Left ventricle myocardium inferior (tissue), 1 donor: ENCODE measurements around the gene TUBB8B. TPM values are rescaled to one million over a fixed set of nuclear protein-coding genes. Genes with fewer than 3 reads are reported as not detected.
A peak's percentile ranks its signal among the peaks of the same experiment; 100 is the strongest.
"Not testable (repeated sequence)": the region's sequence is repeated elsewhere in the genome, so short reads cannot be mapped to it uniquely, and the experiment has no call there.

Experiments used
- DNase-seq: peaks from one replicate; pipeline ENCODE4 v3.0.0-alpha.2; 2020
- H3K27ac ChIP-seq: fragments of 200-600 bp; replicated peaks from 2 replicates; pipeline ENCODE4 v1.8.0; 2021
- H3K27me3 ChIP-seq: fragments of 200-600 bp; 2 replicates; pipeline ENCODE4 v1.8.0; 2021; ENCODE audit warnings: low read depth
- H3K36me3 ChIP-seq: fragments of 200-600 bp; 2 replicates; pipeline ENCODE4 v1.8.0; 2021
- H3K4me1 ChIP-seq: fragments of 200-600 bp; 2 replicates; pipeline ENCODE4 v1.8.0; 2021
- H3K4me3 ChIP-seq: fragments of 200-600 bp; 2 replicates; pipeline ENCODE4 v1.8.0; 2021; ENCODE audit warnings: mild to moderate bottlenecking, moderate library complexity
- H3K9me3 ChIP-seq: fragments of 200-600 bp; replicated peaks from 2 replicates; pipeline ENCODE4 v1.8.0; 2021
- intact Hi-C: fragments of 100-400 bp; cut with micrococcal nuclease; formaldehyde crosslinking; loops from one replicate; pipeline ENCODE4 v1.11.0; 2022
- long read RNA-seq: library from polyadenylated mRNA; unstranded; transcript quantifications from one replicate; pipeline ENCODE4 v2.0.0, GENCODE V29; 2021
- total RNA-seq: library from RNA; stranded (reverse); fragmentation: NEBNext Ultra II Directional; extraction: Animal tissue kit (Norgen Biotek cat#: 25700); gene quantifications from one replicate; pipeline ENCODE4 v1.2.1, GENCODE V29; 2021
- TF ChIP-seq, protein P1 (sequence below): fragments of 200-600 bp; IDR thresholded peaks from 2 replicates; pipeline ENCODE4 v1.8.0; 2021; ENCODE audit warnings: antibody characterized with exemption, mild to moderate bottlenecking, borderline replicate concordance
- donor health status: DM: no; HTN: yes; CAD: no; lungs with severe emphysema.

TUBB8B gene
- total RNA-seq, result not detected
- long read RNA-seq, result 0 reads

DNA sequence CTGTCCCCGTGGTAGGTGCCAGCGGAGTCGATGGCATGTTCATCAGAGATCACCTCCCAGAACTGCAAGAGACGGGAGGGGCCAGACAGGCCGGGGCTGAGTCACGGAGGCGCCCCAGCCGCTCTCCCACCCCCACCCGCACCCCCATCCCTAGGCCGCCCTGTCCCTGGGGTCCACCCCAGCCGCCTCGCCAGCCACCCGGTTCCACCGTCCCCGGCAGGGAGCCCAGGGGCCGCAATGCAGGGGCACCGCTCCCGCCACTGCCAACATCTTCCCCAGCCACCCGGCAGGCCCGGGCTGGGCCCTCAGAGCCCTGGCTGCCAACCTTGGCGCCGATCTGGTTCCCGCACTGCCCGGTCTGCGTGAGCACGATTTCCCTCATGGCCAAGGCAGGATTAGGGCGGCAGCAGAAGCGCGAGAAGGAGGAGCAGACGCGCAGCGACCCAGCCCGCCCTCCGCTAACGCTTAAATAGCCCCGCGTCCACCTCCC is at the start of gene TUBB8B:
TSS of gene TUBB8B (minus strand) at position 440 of the 490 bp plus-strand sequence. CDS start at position 382, 58 bp downstream.
- H3K9me3 ChIP-seq, intact Hi-C loops, H3K27me3 ChIP-seq, H3K36me3 ChIP-seq, DNase-seq, H3K4me3 ChIP-seq, H3K4me1 ChIP-seq, H3K27ac ChIP-seq: not testable (repeated sequence)

DNA sequence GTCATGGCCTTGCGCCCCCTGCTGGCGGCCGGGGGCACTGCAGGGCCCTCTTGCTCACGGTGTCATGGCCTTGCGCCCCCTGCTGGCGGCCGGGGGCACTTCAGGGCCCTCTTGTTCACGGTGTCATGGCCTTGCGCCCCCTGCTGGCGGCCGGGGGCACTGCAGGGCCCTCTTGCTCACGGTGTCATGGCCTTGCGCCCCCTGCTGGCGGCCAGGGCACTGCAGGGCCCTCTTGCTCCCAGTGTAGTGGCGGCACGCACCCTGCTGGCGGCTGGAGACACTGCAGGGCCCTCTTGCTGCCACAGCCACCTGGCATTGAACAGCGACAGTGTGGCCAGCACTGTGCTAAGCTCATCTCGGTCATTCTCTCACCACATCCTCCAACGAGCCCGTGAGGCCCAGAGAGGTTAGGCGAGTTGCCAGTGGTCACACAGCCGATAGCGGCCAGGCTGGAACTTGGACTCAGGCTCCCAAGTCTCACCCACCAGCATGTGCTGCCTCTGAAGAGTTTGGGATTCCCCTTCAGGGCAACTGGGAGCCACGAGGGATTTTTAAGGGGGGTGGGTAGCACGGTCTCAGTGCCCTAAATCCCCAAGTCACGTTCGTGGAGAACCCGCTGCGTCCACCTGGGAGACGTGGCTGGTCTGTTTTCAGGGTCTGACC is 48.0 kb upstream of the TUBB8B start:
- H3K4me3 ChIP-seq, DNase-seq, H3K9me3 ChIP-seq, H3K4me1 ChIP-seq, H3K36me3 ChIP-seq, intact Hi-C loops, H3K27ac ChIP-seq: not testable (repeated sequence)
- peaks cover 16% of the 10 kb centered on the region for H3K27me3 ChIP-seq
- TF ChIP-seq, protein P1, sequence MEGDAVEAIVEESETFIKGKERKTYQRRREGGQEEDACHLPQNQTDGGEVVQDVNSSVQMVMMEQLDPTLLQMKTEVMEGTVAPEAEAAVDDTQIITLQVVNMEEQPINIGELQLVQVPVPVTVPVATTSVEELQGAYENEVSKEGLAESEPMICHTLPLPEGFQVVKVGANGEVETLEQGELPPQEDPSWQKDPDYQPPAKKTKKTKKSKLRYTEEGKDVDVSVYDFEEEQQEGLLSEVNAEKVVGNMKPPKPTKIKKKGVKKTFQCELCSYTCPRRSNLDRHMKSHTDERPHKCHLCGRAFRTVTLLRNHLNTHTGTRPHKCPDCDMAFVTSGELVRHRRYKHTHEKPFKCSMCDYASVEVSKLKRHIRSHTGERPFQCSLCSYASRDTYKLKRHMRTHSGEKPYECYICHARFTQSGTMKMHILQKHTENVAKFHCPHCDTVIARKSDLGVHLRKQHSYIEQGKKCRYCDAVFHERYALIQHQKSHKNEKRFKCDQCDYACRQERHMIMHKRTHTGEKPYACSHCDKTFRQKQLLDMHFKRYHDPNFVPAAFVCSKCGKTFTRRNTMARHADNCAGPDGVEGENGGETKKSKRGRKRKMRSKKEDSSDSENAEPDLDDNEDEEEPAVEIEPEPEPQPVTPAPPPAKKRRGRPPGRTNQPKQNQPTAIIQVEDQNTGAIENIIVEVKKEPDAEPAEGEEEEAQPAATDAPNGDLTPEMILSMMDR, result peak; percentile 12

DNA sequence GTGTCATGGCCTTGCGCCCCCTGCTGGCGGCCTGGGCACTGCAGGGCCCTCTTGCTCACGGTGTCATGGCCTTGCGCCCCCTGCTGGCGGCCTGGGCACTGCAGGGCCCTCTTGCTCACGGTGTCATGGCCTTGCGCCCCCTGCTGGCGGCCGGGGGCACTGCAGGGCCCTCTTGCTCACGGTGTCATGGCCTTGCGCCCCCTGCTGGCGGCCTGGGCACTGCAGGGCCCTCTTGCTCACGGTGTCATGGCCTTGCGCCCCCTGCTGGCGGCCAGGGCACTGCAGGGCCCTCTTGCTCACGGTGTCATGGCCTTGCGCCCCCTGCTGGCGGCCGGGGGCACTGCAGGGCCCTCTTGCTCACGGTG is 47.3 kb upstream of the TUBB8B start:
- H3K4me3 ChIP-seq, H3K9me3 ChIP-seq, H3K36me3 ChIP-seq, intact Hi-C loops, H3K4me1 ChIP-seq, H3K27ac ChIP-seq, DNase-seq: not testable (repeated sequence)
- peaks cover 13% of the 10 kb centered on the region for H3K27me3 ChIP-seq

DNA sequence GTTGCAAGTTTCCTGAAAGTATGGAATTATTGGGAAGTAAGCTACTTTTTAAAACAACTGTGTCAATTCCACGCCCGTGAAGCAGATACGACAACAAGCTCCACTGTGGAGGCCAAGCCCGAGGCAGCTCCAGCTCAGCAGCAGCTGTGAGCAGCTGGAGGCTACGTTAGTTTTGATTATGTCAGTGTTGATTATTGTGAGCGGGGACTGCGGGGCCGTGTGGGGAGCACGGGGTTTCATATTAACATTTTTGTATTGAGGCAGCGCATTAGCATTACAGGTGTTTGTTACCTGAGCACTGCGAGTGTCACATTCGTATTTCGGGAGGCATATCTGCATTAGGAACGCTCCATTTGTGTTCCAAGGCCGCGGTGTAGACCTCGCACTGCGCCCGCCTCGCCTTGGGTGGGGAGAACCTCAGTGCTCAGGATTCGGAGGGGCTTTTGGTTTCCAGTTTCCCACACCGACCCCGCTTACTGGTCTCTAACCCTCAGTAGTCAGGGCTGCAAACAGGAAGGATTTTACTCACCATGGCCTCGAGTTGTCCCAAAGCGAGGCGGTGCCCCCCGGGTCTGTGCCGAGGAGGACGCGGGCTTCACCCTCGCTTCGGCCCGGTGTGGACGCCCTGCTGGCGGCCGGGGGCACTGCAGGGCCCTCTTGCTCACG is 46.8 kb upstream of the TUBB8B start:
- H3K4me1 ChIP-seq, intact Hi-C loops, H3K27ac ChIP-seq, H3K27me3 ChIP-seq, H3K4me3 ChIP-seq, H3K9me3 ChIP-seq, H3K36me3 ChIP-seq, DNase-seq: not testable (repeated sequence)

DNA sequence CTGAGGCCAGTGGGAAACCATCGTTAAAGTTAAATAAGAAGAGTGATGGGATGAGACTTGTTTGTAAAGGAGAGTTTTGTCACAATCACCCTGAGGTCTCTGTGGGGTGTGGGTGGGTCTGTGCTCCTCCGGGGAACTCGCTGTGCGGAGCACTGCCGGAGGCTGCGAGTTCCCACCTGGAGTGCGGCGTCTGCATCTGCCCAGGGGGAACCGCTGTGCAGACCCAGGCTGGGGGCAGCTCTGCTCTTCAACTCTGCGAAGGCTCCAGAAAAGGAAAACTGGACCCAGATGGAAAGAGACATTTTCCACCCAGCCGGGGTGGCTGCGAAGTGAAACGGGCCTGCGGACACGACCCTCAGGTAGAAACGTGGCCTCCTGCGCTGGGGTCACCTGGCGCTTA is 46.2 kb upstream of the TUBB8B start:
- H3K9me3 ChIP-seq, intact Hi-C loops, H3K27me3 ChIP-seq, DNase-seq, H3K4me1 ChIP-seq, H3K36me3 ChIP-seq, H3K4me3 ChIP-seq, H3K27ac ChIP-seq: not testable (repeated sequence)

DNA sequence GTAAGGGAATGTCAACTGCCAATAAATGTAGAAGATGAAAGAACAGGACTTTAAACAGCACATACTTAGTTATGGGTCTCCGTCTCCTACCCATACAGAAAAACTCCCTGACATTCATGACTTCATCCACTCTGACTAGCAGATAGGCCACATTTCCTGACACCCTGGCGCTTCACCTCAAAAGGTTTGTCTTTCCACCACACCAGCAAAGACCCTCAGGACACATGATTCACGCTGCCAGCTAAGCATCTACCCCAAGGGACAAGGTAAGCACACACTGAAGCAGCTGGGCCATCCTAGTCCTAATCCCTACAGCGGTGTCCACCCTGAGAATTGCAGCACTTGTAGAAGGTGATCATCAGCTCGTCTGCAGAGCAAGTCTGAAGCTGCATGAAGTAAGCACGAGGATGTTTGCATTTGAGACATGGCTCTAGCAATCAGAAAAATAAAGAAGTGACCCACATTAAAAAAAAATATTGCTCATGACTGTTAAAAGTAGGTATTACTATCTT is 44.5 kb upstream of the TUBB8B start:
- H3K27ac ChIP-seq, H3K4me1 ChIP-seq, H3K36me3 ChIP-seq, H3K9me3 ChIP-seq, H3K4me3 ChIP-seq, DNase-seq, intact Hi-C loops, H3K27me3 ChIP-seq: not testable (repeated sequence)

DNA sequence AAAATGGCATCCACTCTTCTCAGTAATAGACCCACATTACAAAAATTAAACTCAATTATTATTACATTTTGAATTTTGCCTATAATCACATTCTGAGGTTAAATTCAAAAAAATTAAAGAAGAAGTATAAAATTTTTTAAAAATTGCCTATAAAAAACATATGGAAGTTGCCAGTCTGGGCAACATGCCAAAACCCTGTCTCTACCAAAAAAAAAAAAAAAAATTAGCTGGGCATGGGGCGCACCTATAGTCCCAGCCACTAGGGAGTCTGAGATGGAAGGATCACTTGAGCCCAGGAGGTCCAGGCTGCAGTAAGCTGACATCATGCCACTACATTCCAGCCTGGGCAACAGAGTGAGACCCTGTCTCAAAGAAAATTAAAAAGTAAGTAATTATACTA is 42.1 kb upstream of the TUBB8B start:
- intact Hi-C loops, H3K4me1 ChIP-seq, DNase-seq: not testable (repeated sequence)

DNA sequence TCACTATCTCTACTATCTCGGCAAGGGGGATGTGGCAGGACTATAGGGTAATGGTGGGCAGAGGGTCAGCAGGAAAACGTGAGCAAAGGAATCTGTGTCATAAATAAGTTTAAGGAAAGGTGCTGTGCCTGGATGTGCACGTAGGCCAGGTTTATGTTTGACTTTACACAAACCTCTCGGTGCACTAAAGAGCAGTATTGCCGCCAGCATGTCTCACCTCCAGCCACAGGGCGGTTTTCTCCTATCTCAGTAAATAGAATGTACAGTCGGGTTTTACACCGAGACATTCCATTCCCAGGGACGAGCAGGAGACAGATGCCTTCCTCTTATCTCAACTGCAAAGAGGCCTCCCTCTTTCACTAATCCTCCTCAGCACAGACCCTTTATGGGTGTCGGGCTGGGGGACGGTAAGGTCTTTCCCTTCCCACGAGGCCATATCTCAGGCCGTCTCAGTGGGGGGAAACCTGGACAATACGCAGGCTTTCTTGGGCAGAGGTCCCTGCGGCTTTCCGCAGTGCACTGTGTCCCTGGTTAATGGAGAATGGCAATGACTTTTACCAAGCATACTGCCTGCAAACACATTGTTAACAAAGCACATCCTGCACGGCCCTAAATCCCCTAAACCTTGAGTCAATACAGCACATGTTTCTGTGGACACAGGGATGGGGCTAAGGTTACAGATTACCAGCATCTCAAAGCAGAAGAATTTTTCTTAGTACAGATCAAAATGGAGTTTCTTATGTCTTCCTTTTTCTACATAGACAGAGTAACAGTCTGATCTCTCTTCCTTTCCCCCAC is 41.2 kb upstream of the TUBB8B start:
- H3K9me3 ChIP-seq, H3K36me3 ChIP-seq, H3K4me1 ChIP-seq, H3K27me3 ChIP-seq, H3K27ac ChIP-seq, DNase-seq, intact Hi-C loops, H3K4me3 ChIP-seq: not testable (repeated sequence)

More for the DNA sequence above, 42.1 kb upstream of the TUBB8B start:
- not testable (repeated sequence) for H3K9me3 ChIP-seq, H3K4me3 ChIP-seq, H3K27me3 ChIP-seq, H3K36me3 ChIP-seq, H3K27ac ChIP-seq

DNA sequence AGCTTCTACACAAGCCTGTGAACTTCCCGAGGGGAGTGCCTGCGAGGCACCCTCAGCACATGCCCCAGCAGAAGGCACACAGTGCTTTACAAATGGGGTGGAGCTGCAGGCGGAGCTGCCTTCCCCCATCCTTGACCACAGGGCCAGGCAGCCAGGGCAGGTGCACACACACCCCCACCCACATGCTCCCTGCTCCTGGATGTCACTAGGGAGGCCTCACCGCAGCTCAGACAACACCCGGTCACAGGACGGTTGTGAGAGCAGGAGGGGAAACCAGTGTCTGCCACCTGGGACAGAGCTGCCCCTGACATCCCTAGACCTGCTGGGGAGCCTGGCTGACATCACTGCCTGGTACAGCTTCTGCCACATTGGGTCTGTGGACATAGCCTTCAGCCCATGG is 39.7 kb upstream of the TUBB8B start:
- H3K27me3 ChIP-seq, H3K9me3 ChIP-seq, H3K4me3 ChIP-seq, DNase-seq, intact Hi-C loops, H3K36me3 ChIP-seq, H3K4me1 ChIP-seq, H3K27ac ChIP-seq: not testable (repeated sequence)

DNA sequence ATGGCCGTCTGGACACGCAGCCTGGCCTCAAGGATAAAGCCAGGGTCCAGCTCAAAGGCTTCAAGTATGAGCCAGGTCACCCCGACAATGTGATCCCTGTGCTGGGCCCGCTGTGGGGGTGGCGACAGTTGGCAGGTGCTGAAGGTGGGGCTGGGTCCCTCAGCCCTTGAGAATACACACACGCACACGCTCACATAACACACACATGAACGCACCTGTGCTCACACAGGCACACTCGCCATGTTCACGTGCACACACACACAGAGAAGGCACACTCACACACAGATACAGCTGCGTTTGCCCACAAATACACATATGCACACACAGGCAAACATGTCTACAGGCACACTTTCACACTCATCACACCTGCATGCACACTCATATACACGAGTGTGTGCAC is 35.4 kb upstream of the TUBB8B start:
- DNase-seq, H3K9me3 ChIP-seq, H3K27ac ChIP-seq, H3K36me3 ChIP-seq, intact Hi-C loops, H3K4me1 ChIP-seq, H3K4me3 ChIP-seq, H3K27me3 ChIP-seq: not testable (repeated sequence)

DNA sequence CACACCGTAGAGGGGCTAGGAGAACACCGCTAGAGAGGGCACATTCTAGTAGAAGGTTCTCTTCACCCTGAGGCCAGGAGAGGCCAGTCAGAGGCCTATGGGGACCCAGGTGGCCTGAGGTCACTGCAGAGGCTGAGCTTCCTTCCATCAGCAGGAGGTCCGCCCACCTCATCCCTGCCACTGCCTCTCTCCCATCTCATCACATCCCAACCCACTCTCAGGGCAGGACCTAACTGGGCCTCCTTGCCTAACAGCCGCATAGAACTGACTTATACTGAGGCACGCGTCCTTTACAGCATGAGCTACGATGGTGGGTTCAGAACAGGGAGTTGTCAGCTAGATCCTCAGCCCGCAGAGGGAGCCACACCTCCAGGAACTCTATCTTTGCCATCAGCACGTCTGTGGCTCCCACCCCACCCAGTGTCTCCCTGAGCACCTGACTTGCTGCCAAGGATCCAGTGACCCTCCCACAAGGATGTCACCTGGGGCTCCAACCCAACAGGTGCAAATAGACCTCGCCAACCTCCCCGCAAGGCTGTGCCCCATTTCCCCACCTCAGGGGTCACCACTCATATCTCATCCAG is 33.3 kb upstream of the TUBB8B start:
- H3K36me3 ChIP-seq, H3K27ac ChIP-seq, DNase-seq, H3K4me1 ChIP-seq, intact Hi-C loops, H3K4me3 ChIP-seq, H3K9me3 ChIP-seq, H3K27me3 ChIP-seq: not testable (repeated sequence)

DNA sequence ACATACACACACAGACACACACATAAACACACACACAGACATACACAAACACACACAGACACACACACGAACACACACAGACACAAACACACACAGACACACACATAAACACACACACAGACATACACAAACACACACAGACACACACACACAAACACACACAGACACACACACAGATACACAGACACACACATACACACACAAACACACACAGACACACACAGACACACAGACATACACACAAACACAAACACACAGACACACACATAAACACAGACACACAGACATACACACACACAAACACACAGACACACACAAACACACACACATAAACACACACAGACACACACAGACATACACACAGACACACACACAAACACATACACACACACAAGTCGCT is 31.5 kb upstream of the TUBB8B start:
- H3K36me3 ChIP-seq, H3K27ac ChIP-seq, H3K4me3 ChIP-seq, DNase-seq, H3K4me1 ChIP-seq, H3K9me3 ChIP-seq, intact Hi-C loops: not testable (repeated sequence)
- peaks cover 11% of the 10 kb centered on the region for H3K27me3 ChIP-seq
